GM21390 (cell line): ENCODE measurements around the gene HOXD13.

Experiments
- ATAC-seq: cut with Tn5 transposase; IDR thresholded peaks from one replicate; pipeline ENCODE4 v1.9.1; 2021; ENCODE audit not compliant: unreplicated experiment

Gene HOXD13

DNA sequence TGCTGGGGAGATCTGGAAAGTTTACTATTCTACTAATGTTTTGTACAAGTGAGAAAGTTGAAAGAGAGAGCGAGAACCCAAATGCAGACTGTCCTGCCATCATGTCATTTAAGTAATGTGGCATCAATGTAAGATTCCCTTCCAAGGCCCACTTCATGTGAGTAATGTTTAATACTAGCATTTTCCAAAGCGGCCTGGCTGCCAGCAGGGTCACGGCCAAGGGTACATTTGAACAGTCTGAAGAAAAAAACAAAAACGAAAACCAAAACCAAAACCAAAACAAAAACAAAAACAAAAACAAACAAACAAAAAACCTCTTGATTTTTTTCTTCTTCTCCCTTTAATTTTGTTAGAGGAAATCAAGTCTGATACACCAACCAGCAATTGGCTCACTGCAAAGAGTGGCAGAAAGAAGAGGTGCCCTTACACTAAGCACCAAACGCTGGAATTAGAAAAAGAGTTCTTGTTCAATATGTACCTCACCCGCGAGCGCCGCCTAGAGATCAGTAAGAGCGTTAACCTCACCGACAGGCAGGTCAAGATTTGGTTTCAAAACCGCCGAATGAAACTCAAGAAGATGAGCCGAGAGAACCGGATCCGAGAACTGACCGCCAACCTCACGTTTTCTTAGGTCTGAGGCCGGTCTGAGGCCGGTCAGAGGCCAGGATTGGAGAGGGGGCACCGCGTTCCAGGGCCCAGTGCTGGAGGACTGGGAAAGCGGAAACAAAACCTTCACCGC, 26.2 kb downstream of the HOXD13 start:
- no peak for ATAC-seq

DNA sequence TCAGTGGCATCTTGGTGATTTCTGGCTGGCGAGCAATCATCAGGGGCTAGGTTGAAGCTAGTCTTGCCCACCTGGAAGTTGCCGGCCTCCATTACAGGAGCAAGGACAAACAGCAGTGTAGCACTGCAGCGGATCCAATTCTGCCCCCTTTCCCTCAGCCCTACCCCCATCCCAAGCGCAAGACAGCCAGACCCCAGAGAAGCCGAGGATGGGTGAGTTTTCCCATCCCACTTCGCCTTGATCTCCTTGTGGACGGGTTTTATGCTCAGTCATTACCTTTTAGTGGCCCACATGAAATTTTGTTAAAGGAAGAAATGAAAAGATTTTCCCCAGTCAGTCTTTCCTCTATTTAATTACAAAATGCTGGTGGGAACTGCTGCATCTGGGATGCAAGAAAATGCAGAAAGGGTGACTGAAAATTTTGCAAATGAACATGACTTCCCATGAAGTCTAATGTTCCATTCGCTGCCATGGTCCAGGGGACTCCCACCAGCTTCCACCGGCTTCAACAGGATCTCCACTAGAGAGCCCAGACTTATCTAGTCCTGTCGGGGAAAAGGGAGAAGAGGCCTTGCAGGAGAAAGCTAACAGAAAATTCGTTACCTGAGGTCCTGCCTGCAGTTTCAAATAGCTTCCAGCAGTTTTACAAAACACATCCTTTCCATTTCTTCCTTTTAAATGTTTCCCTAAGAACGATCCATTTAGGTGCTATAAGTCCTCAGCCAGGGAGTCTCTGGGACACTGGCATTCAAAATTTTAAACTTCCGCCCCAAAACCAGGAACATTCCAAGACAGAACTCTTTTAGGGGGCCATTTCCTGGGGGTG, 28.1 kb downstream of the HOXD13 start:
- no peak for ATAC-seq

GRCh38 chr2:176121190-176122051, 28.9 kb downstream of the HOXD13 start:
- ATAC-seq: no peak

GRCh38 chr2:176122052-176122682, 29.6 kb downstream of the HOXD13 start:
- no peak for ATAC-seq

DNA sequence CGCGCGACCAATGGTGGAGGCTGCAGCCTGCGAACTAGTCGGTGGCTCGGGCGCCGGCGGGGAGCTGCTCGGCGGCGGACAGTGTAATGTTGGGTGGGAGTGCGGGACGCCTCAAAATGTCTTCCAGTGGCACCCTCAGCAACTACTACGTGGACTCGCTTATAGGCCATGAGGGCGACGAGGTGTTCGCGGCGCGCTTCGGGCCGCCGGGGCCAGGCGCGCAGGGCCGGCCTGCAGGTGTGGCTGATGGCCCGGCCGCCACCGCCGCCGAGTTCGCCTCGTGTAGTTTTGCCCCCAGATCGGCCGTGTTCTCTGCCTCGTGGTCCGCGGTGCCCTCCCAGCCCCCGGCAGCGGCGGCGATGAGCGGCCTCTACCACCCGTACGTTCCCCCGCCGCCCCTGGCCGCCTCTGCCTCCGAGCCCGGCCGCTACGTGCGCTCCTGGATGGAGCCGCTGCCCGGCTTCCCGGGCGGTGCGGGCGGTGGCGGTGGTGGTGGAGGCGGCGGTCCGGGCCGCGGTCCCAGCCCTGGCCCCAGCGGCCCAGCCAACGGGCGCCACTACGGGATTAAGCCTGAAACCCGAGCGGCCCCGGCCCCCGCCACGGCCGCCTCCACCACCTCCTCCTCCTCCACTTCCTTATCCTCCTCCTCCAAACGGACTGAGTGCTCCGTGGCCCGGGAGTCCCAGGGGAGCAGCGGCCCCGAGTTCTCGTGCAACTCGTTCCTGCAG, 30.3 kb downstream of the HOXD13 start, which contains the start of gene HOXD9:
Gene HOXD9 (plus strand): TSS at position 37 of the 728 bp plus-strand sequence. CDS start 50 bp downstream, at position 87.
- ATAC-seq: no peak

GRCh38 chr2:176123411-176124109, 31.0 kb downstream of the HOXD13 start:
- no peak for ATAC-seq

- ATAC-seq: no peak
Observed at GRCh38 chr2:176124110-176124946, 31.8 kb downstream of the HOXD13 start.

GRCh38 chr2:176124947-176125771, 32.6 kb downstream of the HOXD13 start:
- no peak for ATAC-seq

DNA sequence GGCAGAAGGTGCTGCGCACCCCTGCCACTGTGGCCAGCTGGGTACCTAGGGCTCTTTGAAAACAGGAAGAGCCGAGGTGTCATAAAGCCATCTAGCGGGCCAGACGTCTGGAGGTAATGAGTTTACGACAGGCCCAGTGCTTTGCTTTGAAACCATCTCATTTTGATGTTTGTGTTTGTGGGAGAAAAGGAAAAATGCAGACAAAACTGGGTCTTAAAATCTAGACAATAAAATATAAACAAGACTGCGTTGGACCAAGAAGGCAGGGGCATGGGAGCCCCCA, 33.2 kb downstream of the HOXD13 start:
- ATAC-seq: no peak

GRCh38 chr2:176126929-176127773, 34.6 kb downstream of the HOXD13 start:
- no peak for ATAC-seq

GRCh38 chr2:176127774-176128072, 35.2 kb downstream of the HOXD13 start:
- ATAC-seq: no peak

GRCh38 chr2:176128172-176128981, 35.9 kb downstream of the HOXD13 start:
- ATAC-seq: no peak

DNA sequence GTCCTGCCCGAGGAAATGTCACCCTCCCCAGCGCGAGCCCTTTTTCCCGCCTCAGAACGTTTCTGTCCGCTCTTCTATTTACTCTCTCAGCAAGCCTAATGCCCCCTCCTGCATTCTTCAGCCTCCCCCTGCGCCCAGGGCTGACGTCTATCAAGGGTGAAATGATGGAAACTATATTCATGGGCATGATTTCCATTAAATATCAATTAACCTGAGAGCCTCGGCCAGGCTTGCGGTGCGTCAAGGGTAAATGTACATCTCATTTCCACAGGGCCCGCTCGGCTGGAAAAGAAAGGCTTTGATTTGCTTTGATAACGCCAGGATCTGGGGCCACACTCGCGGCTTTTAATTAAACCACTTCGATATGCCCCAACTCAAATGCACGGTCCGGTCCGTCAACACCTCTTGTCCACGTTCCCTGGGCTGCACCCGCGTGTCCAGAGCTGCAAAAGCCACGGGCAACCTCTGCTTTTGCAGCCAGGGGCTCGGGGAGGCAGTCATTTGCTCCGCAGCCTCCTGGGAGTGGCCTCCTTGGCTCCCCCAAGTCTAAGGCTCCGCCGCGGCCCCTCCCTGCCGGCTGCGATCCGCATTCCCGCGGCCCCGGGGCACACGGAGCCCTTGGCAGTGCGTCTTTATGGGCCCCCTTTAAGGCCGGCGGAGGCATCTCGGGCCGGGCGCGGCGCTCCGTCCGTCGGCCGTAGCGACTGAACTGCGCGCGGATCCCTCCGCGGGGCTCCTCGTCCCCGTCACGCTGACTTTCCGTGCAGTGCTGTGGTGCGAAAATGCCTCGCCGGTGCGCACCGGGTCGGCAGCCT, 36.7 kb downstream of the HOXD13 start, which contains the start of gene HOXD8:
Gene HOXD8 (plus strand): TSS at position 724 of the 815 bp plus-strand sequence. CDS start 662 bp downstream, outside the sequence.
- ATAC-seq: no peak

DNA sequence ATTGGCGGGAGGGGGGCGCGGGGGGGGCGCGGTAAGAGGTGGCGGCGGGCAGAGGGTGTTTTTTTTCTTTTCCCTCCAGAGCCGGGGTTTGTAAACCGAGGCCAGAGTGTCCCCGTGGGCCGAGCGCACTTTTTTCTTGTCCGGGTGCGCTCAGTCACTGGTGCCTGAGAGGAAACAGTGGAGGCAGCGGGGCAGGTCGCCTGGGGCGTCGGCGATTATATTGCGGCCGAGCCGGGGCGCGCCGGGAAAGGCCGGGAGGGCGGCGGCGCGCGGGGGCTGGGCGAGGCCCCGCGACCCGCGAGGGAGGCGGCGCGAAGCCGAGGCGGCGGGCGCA, 37.3 kb downstream of the HOXD13 start:
- ATAC-seq: no peak

DNA sequence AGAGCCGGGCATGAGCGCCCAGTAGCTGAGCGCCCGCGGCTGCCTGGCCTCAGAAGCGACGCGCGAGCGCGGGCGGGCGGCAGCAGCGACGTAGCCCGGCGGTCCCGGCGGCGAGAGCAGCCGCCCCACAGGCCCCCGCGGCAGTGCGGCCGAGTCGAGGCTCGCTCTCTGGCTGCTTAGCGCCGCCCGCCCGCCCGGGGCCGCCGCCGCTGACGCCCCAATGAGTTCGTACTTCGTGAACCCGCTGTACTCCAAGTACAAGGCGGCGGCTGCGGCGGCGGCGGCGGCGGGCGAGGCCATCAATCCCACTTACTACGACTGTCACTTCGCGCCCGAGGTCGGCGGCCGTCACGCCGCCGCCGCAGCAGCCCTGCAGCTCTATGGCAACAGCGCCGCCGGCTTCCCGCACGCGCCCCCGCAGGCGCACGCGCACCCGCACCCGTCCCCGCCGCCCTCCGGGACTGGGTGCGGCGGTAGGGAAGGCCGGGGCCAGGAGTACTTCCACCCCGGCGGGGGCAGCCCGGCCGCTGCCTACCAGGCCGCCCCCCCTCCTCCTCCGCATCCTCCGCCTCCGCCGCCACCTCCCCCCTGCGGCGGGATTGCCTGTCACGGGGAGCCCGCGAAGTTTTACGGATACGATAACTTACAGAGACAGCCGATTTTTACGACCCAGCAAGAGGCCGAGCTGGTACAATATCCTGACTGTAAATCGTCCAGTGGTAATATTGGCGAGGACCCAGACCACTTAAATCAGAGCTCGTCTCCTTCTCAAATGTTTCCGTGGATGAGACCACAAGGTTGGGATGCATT, 37.8 kb downstream of the HOXD13 start:
- no peak for ATAC-seq
